Esophagus muscularis mucosa (tissue), 4 donors: ENCODE data around the gene ZNF644.

Experiments
- EP300 ChIP-seq: sonication (generic); formaldehyde crosslinking; IDR thresholded peaks from one replicate; pipeline ENCODE4 v1.6.1; 2017; ENCODE audit warnings: antibody characterized with exemption
- POLR2AphosphoS5 ChIP-seq, 2 donors: sonication (generic); formaldehyde crosslinking; IDR thresholded peaks; one replicate each; pipeline ENCODE4 v1.6.1; 2017; ENCODE audit warnings: antibody characterized with exemption in 2 of 2
- TF ChIP-seq, protein P1 (sequence below), 3 experiments: fragments of 200-600 bp in 2 of 3; fragments of 450-650 bp in 1 of 3; sonication (generic) in 2 of 3; IDR thresholded peaks; one replicate each; pipeline ENCODE4 v1.5.1; 2017 to 2019; ENCODE audit warnings: antibody characterized with exemption in 3 of 3, mild to moderate bottlenecking in 2 of 3, moderate library complexity in 1 of 3

DNA sequence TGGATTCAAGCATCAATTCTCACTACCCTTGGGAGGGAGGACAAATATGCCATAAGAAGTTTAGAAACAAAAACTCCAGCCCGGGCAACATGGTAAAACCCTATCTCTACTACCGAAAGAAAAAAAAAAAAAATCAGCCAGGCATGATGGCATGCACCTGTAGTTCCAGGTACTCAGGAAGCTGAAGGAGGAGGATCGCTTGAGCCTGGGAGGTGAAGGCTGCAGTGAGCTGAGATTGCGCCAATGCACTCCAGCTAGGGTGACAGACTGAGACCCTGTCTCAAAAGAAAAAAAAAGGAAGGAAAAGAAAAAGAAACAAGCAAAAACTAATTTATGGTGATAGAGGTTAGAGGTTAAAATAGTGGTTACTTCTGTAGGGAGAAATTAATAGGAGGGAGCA lies 9.6 kb downstream of the ZNF644 start:
- TF ChIP-seq, protein P1, sequence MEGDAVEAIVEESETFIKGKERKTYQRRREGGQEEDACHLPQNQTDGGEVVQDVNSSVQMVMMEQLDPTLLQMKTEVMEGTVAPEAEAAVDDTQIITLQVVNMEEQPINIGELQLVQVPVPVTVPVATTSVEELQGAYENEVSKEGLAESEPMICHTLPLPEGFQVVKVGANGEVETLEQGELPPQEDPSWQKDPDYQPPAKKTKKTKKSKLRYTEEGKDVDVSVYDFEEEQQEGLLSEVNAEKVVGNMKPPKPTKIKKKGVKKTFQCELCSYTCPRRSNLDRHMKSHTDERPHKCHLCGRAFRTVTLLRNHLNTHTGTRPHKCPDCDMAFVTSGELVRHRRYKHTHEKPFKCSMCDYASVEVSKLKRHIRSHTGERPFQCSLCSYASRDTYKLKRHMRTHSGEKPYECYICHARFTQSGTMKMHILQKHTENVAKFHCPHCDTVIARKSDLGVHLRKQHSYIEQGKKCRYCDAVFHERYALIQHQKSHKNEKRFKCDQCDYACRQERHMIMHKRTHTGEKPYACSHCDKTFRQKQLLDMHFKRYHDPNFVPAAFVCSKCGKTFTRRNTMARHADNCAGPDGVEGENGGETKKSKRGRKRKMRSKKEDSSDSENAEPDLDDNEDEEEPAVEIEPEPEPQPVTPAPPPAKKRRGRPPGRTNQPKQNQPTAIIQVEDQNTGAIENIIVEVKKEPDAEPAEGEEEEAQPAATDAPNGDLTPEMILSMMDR (IDR thresholded peaks at IDR 0.05) = no peak
- TF ChIP-seq POLR2AphosphoS5 (IDR thresholded peaks at IDR 0.05) (no peak), EP300 (no peak)
